ENCODE results near the gene COL11A1. TPM values are rescaled to one million over a fixed set of nuclear protein-coding genes. Genes with fewer than 3 reads are reported as not detected.

The COL11A1 gene
- total RNA-seq, 4 donors from 2014 or later, result 0.26 to 0.53 TPM; not detected in 2

DNA sequence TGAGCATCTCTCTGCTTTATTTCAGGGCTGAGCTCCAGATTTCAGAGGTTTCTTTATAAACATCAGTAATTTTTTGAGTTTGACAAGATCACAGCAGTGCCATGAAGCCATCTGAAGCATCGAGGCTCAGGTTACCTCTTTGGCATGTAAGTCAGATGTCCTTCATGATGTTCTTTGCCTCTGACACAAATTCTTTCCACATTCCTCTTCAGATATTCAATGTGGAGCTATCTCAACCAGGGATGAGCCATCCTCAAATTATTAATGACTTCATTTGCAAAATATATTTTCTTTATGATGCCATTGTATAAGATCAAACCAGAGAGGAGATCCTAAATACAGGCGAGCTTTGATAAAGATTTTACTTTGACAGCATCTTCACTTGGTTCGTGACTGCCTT, 256.7 kb downstream of the COL11A1 start:
- no peak for TF ChIP-seq POLR2A (IDR thresholded peaks at IDR 0.05)
- TF ChIP-seq, protein P1, sequence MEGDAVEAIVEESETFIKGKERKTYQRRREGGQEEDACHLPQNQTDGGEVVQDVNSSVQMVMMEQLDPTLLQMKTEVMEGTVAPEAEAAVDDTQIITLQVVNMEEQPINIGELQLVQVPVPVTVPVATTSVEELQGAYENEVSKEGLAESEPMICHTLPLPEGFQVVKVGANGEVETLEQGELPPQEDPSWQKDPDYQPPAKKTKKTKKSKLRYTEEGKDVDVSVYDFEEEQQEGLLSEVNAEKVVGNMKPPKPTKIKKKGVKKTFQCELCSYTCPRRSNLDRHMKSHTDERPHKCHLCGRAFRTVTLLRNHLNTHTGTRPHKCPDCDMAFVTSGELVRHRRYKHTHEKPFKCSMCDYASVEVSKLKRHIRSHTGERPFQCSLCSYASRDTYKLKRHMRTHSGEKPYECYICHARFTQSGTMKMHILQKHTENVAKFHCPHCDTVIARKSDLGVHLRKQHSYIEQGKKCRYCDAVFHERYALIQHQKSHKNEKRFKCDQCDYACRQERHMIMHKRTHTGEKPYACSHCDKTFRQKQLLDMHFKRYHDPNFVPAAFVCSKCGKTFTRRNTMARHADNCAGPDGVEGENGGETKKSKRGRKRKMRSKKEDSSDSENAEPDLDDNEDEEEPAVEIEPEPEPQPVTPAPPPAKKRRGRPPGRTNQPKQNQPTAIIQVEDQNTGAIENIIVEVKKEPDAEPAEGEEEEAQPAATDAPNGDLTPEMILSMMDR (IDR thresholded peaks at IDR 0.05 in 4 of 5, conservative IDR thresholded peaks at IDR 0.05 in 1 of 5), result no peak
- no peaks in the 10 kb centered on the region for H3K9me3 ChIP-seq
- no peak for ATAC-seq

GRCh38 chr1:102842606-102843005, 265.7 kb downstream of the COL11A1 start:
- no peak for DNase-seq

More for the DNA sequence above, 256.7 kb downstream of the COL11A1 start:
- intact Hi-C loops (cut with DNase I; ENCODE audit: low total_unique reads), result no loop called here
- Histone ChIP-seq H3K36me3 (no peaks in the 10 kb centered on the region), H3K4me3 (no peak overlapping the region), H3K27ac (no peak overlapping the region), H3K4me1 (no peaks in the 10 kb centered on the region), H3K27me3 (no peaks in the 10 kb centered on the region)
- no peak for DNase-seq
- in situ Hi-C loops (cut with MboI; ENCODE audit: low sequenced_read_pairs in 4 of 4), result no loop called here

DNA sequence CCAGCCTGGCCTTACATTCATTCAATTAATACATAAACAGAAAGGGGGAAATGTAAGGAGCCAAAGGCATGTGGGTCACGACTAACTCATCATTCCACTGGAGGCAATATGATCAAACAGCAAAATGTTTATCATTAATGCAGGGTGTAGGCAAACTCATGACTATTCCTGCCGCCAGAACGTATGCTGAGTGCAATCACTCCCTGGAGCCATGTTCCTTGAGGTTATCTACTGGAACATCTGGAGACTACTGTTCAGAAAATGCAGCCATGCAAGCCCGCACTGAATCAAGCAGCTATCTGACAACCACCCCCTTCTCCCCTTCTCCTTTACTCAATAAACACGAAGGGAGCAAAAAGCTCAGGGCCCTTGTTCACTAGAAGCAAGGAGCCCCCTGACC, 267.6 kb downstream of the COL11A1 start:
- TF ChIP-seq, protein P1 (IDR thresholded peaks at IDR 0.05 in 4 of 5, conservative IDR thresholded peaks at IDR 0.05 in 1 of 5), result no peak
- no peak for TF ChIP-seq POLR2A (IDR thresholded peaks at IDR 0.05)
- Histone ChIP-seq H3K4me3 (no peak overlapping the region), H3K27me3 (no peaks in the 10 kb centered on the region), H3K4me1 (no peaks in the 10 kb centered on the region), H3K36me3 (no peaks in the 10 kb centered on the region), H3K27ac (no peak overlapping the region), H3K9me3 (no peaks in the 10 kb centered on the region)
- in situ Hi-C loops (cut with MboI; ENCODE audit: low sequenced_read_pairs in 4 of 4) (no loop called here), intact Hi-C loops (cut with DNase I; ENCODE audit: low total_unique reads) (no loop called here)
- DNase-seq, result no peak
- ATAC-seq, result no peak

More at GRCh38 chr1:102842606-102843005, 265.7 kb downstream of the COL11A1 start:
- H3K27me3 ChIP-seq, result no peaks in the 10 kb centered on the region
- intact Hi-C loops (cut with DNase I; ENCODE audit: low total_unique reads) (no loop called here), in situ Hi-C loops (cut with MboI; ENCODE audit: low sequenced_read_pairs in 4 of 4) (no loop called here)
- H3K4me3 ChIP-seq, result no peak overlapping the region
- no peaks in the 10 kb centered on the region for H3K9me3 ChIP-seq
- no peak for ATAC-seq
- no peak overlapping the region for H3K27ac ChIP-seq
- no peak for TF ChIP-seq POLR2A (IDR thresholded peaks at IDR 0.05)
- TF ChIP-seq, protein P1 (IDR thresholded peaks at IDR 0.05 in 4 of 5, conservative IDR thresholded peaks at IDR 0.05 in 1 of 5), result no peak
- H3K36me3 ChIP-seq, result no peaks in the 10 kb centered on the region
- no peaks in the 10 kb centered on the region for H3K4me1 ChIP-seq

DNA sequence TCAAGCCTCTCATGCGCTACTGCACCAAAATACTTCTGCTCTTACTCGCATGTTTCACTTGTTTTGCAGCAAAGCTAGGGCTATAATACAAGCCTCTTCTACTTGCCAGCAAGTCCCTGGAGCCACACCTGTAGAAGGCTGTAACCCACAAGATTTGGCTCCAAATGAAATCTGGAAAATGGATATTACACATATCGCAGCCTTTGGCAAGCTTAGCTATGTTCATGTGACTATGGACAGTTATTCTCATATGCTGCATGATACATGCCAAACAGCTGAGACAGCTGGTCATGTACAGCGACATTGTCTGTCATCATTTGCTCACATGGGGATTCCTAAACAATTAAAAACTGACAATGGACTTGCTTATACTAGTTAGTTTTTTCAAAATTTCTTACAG, 270.3 kb downstream of the COL11A1 start:
- no peak for ATAC-seq
- in situ Hi-C loops (cut with MboI; ENCODE audit: low sequenced_read_pairs in 4 of 4) (no loop called here), intact Hi-C loops (cut with DNase I; ENCODE audit: low total_unique reads) (no loop called here)
- no peaks in the 10 kb centered on the region for H3K4me1 ChIP-seq
- H3K27ac ChIP-seq, result no peak overlapping the region
- H3K27me3 ChIP-seq, result no peaks in the 10 kb centered on the region
- no peaks in the 10 kb centered on the region for H3K36me3 ChIP-seq
- TF ChIP-seq, protein P1 (IDR thresholded peaks at IDR 0.05 in 4 of 5, conservative IDR thresholded peaks at IDR 0.05 in 1 of 5), result no peak
- TF ChIP-seq POLR2A (IDR thresholded peaks at IDR 0.05), result no peak
- no peak for DNase-seq
- no peaks in the 10 kb centered on the region for H3K9me3 ChIP-seq
- no peak overlapping the region for H3K4me3 ChIP-seq

DNA sequence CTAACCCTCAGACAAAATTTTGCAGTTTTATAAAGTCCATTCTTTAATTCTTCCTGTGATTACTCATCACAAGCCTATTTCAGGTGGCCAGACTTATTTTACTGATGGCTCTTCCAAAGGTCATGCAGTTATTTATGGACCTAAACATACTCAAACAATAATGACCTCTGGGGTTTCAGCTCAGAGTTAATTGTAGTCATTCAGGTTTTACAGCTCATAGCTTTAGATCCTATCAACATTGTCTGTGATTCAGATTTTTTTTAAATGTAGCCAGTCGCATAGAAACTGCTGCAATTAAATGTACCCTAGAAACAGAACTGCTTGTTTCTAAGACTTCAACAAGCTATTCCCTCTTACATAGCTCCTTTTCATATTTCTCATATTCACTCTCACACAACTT, 270.8 kb downstream of the COL11A1 start:
- ATAC-seq (no peak), DNase-seq (no peak)
- no peaks in the 10 kb centered on the region for H3K4me1 ChIP-seq
- no peak overlapping the region for H3K27ac ChIP-seq
- TF ChIP-seq POLR2A (IDR thresholded peaks at IDR 0.05), result no peak
- TF ChIP-seq, protein P1 (IDR thresholded peaks at IDR 0.05 in 4 of 5, conservative IDR thresholded peaks at IDR 0.05 in 1 of 5), result no peak
- intact Hi-C loops (cut with DNase I; ENCODE audit: low total_unique reads), result no loop called here
- no peak overlapping the region for H3K4me3 ChIP-seq
- in situ Hi-C loops (cut with MboI; ENCODE audit: low sequenced_read_pairs in 4 of 4), result no loop called here
- H3K9me3 ChIP-seq, result no peaks in the 10 kb centered on the region
- no peaks in the 10 kb centered on the region for H3K27me3 ChIP-seq
- no peaks in the 10 kb centered on the region for H3K36me3 ChIP-seq

Data from gastrocnemius medialis (tissue), 4 donors.